Limb (tissue), 2 donors: ENCODE data around the gene LPGAT1.
A peak's percentile ranks its signal among the peaks of the same experiment; 100 is the strongest.
"Not testable (repeated sequence)": the region's sequence is repeated elsewhere in the genome, so short reads cannot be mapped to it uniquely, and the experiment has no call there.

Experiments used
- DNase-seq, 2 donors: peaks; one replicate each; pipeline ENCODE4 v3.0.0-alpha.2; 2016; ENCODE audit errors: extremely low spot score in 2 of 2

The LPGAT1 gene

DNA sequence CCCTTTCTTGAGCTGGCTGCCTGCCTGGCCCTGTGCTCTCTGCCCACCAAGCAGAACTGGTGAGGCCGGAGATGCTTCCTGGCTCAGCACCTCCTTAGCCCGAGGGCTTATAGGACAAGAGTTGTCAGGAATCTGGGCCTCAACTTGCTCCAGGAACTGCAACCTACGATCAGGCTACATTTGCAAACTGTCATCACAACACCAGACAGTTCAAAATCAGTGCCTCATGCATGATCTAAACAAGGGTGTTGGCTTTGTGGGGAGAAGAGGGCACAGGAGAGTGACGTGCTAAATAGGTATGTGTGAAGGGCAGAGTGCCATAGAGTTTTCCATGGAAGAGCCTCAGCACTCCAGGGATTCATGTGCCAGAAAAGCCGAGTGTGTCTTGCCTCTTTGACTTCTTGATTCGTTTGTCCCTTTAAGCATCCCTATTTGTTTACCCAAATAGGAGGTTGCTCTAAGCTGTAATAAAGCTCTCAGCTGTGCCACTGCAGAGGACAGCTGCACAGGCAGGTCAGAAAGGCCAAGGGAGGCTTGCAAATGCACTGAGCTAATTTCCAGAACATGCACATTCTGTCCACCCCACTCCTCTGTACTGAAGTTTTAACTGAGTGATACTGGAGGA lies 125.0 kb downstream of the LPGAT1 start:
- no peak for DNase-seq

DNA sequence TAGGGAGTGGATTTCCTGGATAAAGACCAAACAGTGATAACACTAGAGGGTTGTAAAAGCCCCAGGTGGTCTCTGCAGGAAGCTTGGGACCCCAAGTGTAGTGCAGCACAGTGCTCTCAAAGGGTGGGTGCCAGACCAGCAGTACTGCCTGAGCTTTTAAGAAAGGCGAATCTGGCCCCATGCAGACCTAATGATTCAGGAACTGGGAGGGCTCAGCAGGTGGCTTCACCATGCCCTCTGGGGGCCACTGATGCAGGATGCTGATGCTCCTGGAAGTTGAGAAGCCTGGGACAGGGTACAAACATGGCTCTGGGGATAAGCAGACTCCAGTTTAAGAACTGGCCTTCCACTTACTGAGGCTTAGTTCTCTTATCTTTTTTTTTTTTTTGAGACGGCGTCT lies 126.0 kb downstream of the LPGAT1 start:
- no peak for DNase-seq

DNA sequence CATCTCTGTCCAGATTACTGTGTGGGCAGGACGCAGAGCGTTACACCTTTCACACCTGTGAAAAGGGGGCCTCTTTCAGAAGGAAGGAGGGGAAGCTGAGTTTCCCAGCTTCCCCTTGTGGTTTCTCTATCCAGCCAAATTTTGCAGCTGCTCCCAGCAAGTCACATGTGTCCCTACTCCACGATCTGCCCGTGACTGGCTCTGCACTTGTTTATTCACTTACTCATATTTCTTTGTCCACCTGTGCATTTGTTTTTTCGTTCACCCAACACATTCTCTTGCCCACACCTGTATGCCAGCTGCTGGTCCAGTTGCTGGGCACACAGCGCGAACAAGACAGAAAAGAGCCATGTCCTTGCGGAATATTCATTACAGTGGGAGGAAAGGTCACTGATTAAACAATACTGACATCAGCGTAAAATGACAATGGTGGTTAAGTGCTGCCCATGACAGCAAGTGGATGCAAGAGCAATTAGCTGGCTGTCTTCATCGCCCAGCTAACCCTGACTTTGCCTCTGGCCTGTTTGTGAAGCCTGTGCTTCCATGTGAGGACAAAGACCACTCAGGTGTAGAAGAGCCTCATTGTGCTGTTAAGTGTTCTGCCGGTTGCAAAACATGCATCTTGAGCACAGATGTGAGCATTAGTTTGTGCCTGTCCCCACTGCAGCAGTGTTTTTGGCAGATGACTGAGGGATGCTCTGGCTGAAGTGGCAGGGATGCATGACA lies 126.6 kb downstream of the LPGAT1 start:
- DNase-seq = no peak

- DNase-seq = no peak
Observed at GRCh38 chr1:211701733-211702132, 128.8 kb downstream of the LPGAT1 start.

DNA sequence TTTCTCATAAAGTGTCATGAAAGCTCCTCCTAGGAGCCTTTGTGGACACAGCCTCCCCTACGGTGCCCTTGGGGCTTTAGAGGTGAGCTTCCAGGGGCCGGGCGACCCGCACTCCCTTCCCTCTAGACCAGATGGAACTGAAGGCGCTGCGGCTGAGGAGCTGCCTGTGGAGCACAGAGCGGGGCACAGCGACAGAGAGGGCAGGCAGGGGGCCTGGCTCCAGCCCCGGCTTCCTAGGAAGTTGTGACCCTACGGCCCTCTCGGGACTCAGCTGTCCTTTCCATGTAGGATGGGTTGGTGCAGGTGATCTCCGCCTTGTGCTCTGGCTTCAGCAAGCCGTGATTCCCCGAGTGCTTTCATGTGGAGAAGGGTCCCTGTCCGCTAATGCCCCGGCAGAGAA lies 131.5 kb downstream of the LPGAT1 start:
- DNase-seq = no peak

GRCh38 chr1:211698161-211699026 lies 132.2 kb downstream of the LPGAT1 start:
- peak; percentile 57 to 86 for DNase-seq

DNA sequence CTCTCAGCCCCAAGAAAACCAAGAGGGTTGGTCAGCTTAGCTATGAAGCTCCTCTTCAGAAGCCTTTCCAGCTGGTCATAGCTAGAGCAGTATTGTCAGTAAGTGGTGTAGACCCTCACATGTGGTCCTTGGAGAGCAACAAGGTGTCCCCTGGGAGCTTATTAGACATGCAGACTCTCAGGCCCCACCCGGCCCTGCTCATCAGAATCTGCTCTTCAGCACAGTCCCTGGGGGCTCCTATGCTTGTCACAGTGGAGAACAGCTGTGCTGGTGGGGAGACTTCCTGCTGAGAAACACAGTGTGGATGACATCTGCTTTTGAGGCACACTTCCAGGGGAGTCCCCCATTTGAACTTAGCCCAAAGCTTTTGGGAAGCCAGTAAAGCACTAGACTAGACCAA lies 133.2 kb downstream of the LPGAT1 start:
- no peak for DNase-seq

DNA sequence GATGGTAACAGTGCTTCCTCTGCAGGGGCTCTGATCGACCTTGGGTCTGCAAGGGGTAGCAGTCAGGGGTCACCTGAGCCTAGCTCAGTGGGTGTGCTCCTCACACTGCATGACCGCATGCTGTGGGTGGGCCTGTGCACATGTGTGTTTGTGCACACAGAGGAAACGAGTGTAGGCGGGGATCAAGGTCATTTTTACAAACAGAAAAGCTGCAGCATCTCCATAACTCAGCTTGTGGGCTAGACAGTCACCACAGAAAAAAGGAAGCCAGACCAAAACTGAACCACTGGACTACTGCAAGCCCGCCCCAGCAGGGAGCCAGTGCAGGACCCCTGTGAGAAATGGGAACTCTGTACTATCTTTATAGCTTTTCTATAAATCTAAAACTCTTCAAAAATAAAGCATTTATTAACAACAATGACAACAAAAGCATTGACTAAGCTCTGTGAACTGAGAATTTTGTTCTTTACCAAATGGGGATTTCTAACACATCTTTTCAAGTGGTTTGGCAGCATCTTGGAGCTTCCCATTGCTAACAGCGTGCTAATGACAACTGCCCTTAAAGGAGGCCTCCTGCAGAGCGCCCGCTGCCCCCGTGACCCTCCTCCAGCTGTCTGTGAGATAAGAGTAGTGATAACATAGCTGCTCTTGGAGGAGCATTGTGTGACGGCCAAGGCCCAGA lies 135.3 kb downstream of the LPGAT1 start:
- no peak for DNase-seq

GRCh38 chr1:211693911-211694310 lies 136.7 kb downstream of the LPGAT1 start:
- not testable (repeated sequence) for DNase-seq
